GM11168 (cell line): ENCODE results near the gene MOV10L1.

Experiments
- in situ Hi-C: fragments of 300-500 bp; cut with MboI; formaldehyde crosslinking; loops from one replicate; pipeline ENCODE4 v1.12.0; 2022; ENCODE audit warnings: low sequenced_read_pairs; ENCODE audit not compliant: unreplicated experiment

The MOV10L1 gene

GRCh38 chr22:50091092-50091768 lies 1.4 kb downstream of the MOV10L1 start:
- in situ Hi-C loops = no loop called here

- in situ Hi-C loops = no loop called here
Measured at GRCh38 chr22:50092342-50092741, 2.5 kb downstream of the MOV10L1 start.

GRCh38 chr22:50098052-50098451 lies 8.2 kb downstream of the MOV10L1 start:
- in situ Hi-C loops = no loop called here

- in situ Hi-C loops = no loop called here
Measured at GRCh38 chr22:50101870-50102565, 12.2 kb downstream of the MOV10L1 start.

GRCh38 chr22:50102946-50103345 lies 13.1 kb downstream of the MOV10L1 start:
- in situ Hi-C loops = no loop called here

GRCh38 chr22:50104141-50104544 lies 14.3 kb downstream of the MOV10L1 start:
- in situ Hi-C loops = no loop called here

- in situ Hi-C loops = no loop called here
Measured at GRCh38 chr22:50105208-50106100, 15.6 kb downstream of the MOV10L1 start.

- in situ Hi-C loops = no loop called here
Measured at GRCh38 chr22:50107529-50107928, 17.7 kb downstream of the MOV10L1 start.

- in situ Hi-C loops = no loop called here
Measured at GRCh38 chr22:50111056-50111455, 21.2 kb downstream of the MOV10L1 start.

- in situ Hi-C loops = no loop called here
Measured at GRCh38 chr22:50112151-50113118, 22.6 kb downstream of the MOV10L1 start.

GRCh38 chr22:50114221-50115021 lies 24.6 kb downstream of the MOV10L1 start:
- in situ Hi-C loops = no loop called here

- in situ Hi-C loops = no loop called here
Measured at GRCh38 chr22:50115693-50116092, 25.9 kb downstream of the MOV10L1 start.

GRCh38 chr22:50117168-50117762 lies 27.5 kb downstream of the MOV10L1 start:
- in situ Hi-C loops = no loop called here

- in situ Hi-C loops = no loop called here
Measured at GRCh38 chr22:50118129-50118528, 28.3 kb downstream of the MOV10L1 start.

GRCh38 chr22:50118557-50119168 lies 28.9 kb downstream of the MOV10L1 start:
- in situ Hi-C loops = no loop called here

GRCh38 chr22:50119169-50119767 lies 29.5 kb downstream of the MOV10L1 start:
- in situ Hi-C loops = no loop called here

- in situ Hi-C loops = no loop called here
Measured at GRCh38 chr22:50119768-50120251, 30.0 kb downstream of the MOV10L1 start.
